GM15510 (cell line): Measurements from ENCODE around the gene C22orf15.
A peak's percentile ranks its signal among the peaks of the same experiment; 100 is the strongest.

ENCODE experiments used
- POLR2A ChIP-seq: IDR thresholded peaks from 3 replicates; pipeline ENCODE4 v1.6.1; 2011; ENCODE audit warnings: borderline replicate concordance; ENCODE audit not compliant: insufficient read length; ENCODE audit errors: extremely low read depth

Gene C22orf15

GRCh38 chr22:23762842-23763578, at the start of gene C22orf15:
C22orf15 (plus strand) TSS chr22:23762990; CDS start chr22:23763307, 317 bp downstream.
- TF ChIP-seq POLR2A: no peak

GRCh38 chr22:23713696-23714595, 48.8 kb upstream of the C22orf15 start:
- no peak for TF ChIP-seq POLR2A

- no peak for TF ChIP-seq POLR2A
Observed at GRCh38 chr22:23714596-23715578, 47.9 kb upstream of the C22orf15 start.

GRCh38 chr22:23715806-23716375, 46.9 kb upstream of the C22orf15 start:
- no peak for TF ChIP-seq POLR2A

- TF ChIP-seq POLR2A: peak; percentile 87
Observed at GRCh38 chr22:23716811-23717801, 45.7 kb upstream of the C22orf15 start.

GRCh38 chr22:23718371-23719165, 44.2 kb upstream of the C22orf15 start:
- no peak for TF ChIP-seq POLR2A

GRCh38 chr22:23720855-23721254, 41.9 kb upstream of the C22orf15 start:
- TF ChIP-seq POLR2A: no peak

- no peak for TF ChIP-seq POLR2A
Observed at GRCh38 chr22:23722160-23722559, 40.6 kb upstream of the C22orf15 start.

GRCh38 chr22:23722724-23723123, 40.1 kb upstream of the C22orf15 start:
- no peak for TF ChIP-seq POLR2A

- TF ChIP-seq POLR2A: no peak
Observed at GRCh38 chr22:23737696-23738095, 25.1 kb upstream of the C22orf15 start.

- TF ChIP-seq POLR2A: no peak
Observed at GRCh38 chr22:23742505-23743264, 20.1 kb upstream of the C22orf15 start.

GRCh38 chr22:23743303-23743705, 19.5 kb upstream of the C22orf15 start:
- no peak for TF ChIP-seq POLR2A

- TF ChIP-seq POLR2A: no peak
Observed at GRCh38 chr22:23744001-23744400, 18.8 kb upstream of the C22orf15 start.
